Endothelial cell of umbilical vein (primary cell): ENCODE measurements around the gene CCDC12. TPM values are rescaled to one million over a fixed set of nuclear protein-coding genes. Genes with fewer than 3 reads are reported as not detected.

ENCODE experiments used
- BruUV-seq: library from RNA; stranded (reverse); fragments of 400-500 nt; replicated peaks from 2 replicates; lab custom pipeline; 2021; lab: Mats Ljungman, UMichigan
- CTCF ChIA-PET: fragments of 300-600, 350-600 bp; sonication (Branson Sonifier 250); formaldehyde crosslinking; loops from one replicate; lab custom pipeline; 2021; ENCODE audit warnings: antibody characterized with exemption, inconsistent platforms; lab: Charles Lee
- POLR2A ChIA-PET: fragments of 300-600, 350-600 bp; sonication (Branson Sonifier 250); formaldehyde crosslinking; loops from one replicate; lab custom pipeline; 2021; ENCODE audit warnings: antibody characterized with exemption, inconsistent platforms; lab: Charles Lee
- DNase-seq: peaks from one replicate; pipeline ENCODE4 v3.0.0-alpha.2; 2011; ENCODE audit warnings: low read depth, low spot score
- FAIRE-seq: peaks from 2 replicates; lab custom pipeline; 2011; peaks lifted over from hg19 to GRCh38; lab: Jason Lieb, UNC
- H2AFZ ChIP-seq: 2 replicates; pipeline ENCODE4 v1.6.0; 2012; ENCODE audit warnings: low read depth, low read length, control low read depth, inconsistent platforms
- H3K27ac ChIP-seq: 2 replicates; pipeline ENCODE4 v1.5.1; 2011; ENCODE audit warnings: low read depth, mild to moderate bottlenecking, control low read depth, low read length, moderate library complexity; ENCODE audit not compliant: insufficient read depth
- H3K27me3 ChIP-seq, 2 experiments: 2 replicates each; pipeline versions ENCODE4 v1.6.0 to v1.6.1; 2011; ENCODE audit warnings: low read length in 2 of 2, mixed read lengths in 1 of 2; ENCODE audit not compliant: control insufficient read depth in 2 of 2, insufficient read depth in 2 of 2
- H3K36me3 ChIP-seq, 2 experiments: 2 replicates in 1 of 2; 3 replicates in 1 of 2; pipeline ENCODE4 v1.5.1; 2011; ENCODE audit warnings: low read length in 2 of 2, mild to moderate bottlenecking in 1 of 2, moderate library complexity in 1 of 2; ENCODE audit not compliant: control insufficient read depth in 2 of 2, insufficient read depth in 2 of 2; ENCODE audit errors: extremely low read depth in 1 of 2
- H3K4me1 ChIP-seq: 3 replicates; pipeline ENCODE4 v1.5.1; 2011; ENCODE audit warnings: mild to moderate bottlenecking, low read length; ENCODE audit not compliant: control insufficient read depth, insufficient read depth; ENCODE audit errors: extremely low read depth
- H3K4me2 ChIP-seq: 2 replicates; pipeline ENCODE4 v1.6.1; 2011; ENCODE audit warnings: low read length, control low read depth, mixed read lengths; ENCODE audit not compliant: insufficient read depth
- H3K4me3 ChIP-seq, 3 experiments: fragments of 200-600 bp in 1 of 3; sonication (generic), shearing (Covaris generic) in 1 of 3; replicated peaks in 1 of 3; 2 replicates each; pipeline ENCODE4 v1.5.1; 2011 to 2016; ENCODE audit warnings: control low read depth in 3 of 3, low read length in 3 of 3, mild to moderate bottlenecking in 2 of 3, inconsistent platforms in 1 of 3, low read depth in 1 of 3, moderate library complexity in 1 of 3; ENCODE audit not compliant: insufficient read depth in 1 of 3
- H3K79me2 ChIP-seq: 2 replicates; pipeline ENCODE4 v1.6.0; 2012; ENCODE audit warnings: low read length, inconsistent platforms; ENCODE audit not compliant: control insufficient read depth, insufficient read depth
- H3K9ac ChIP-seq: replicated peaks from 2 replicates; pipeline ENCODE3; 2011; ENCODE audit warnings: low read length, control low read depth; ENCODE audit not compliant: insufficient read depth; ENCODE audit errors: extremely low read depth
- H3K9me1 ChIP-seq: replicated peaks from 3 replicates; pipeline ENCODE4 v1.6.0; 2011; ENCODE audit warnings: mild to moderate bottlenecking, low read length; ENCODE audit not compliant: control insufficient read depth, insufficient read depth; ENCODE audit errors: extremely low read depth
- H3K9me3 ChIP-seq: replicated peaks from 2 replicates; pipeline ENCODE4 v1.5.1; 2012; ENCODE audit warnings: low read length, inconsistent platforms; ENCODE audit not compliant: control insufficient read depth, insufficient read depth
- H4K20me1 ChIP-seq: replicated peaks from 2 replicates; pipeline ENCODE3; 2011; ENCODE audit warnings: mild to moderate bottlenecking, low read length; ENCODE audit not compliant: control insufficient read depth, insufficient read depth; ENCODE audit errors: extremely low read depth
- EZH2 ChIP-seq: IDR thresholded peaks from 2 replicates; pipeline ENCODE4 v1.6.1; 2012; ENCODE audit warnings: borderline replicate concordance, low read depth, mild to moderate bottlenecking, moderate library complexity, low read length, inconsistent platforms; ENCODE audit not compliant: severe bottlenecking
- FOS ChIP-seq: IDR thresholded peaks from 2 replicates; pipeline ENCODE4 v1.6.1; 2011; ENCODE audit warnings: mild to moderate bottlenecking, low read length, moderate library complexity, borderline replicate concordance; ENCODE audit not compliant: insufficient read depth
- GATA2 ChIP-seq: IDR thresholded peaks from 2 replicates; pipeline ENCODE4 v1.7.0; 2011; ENCODE audit warnings: low read depth, mild to moderate bottlenecking, moderate library complexity, mixed read lengths, low read length; ENCODE audit not compliant: insufficient read length, insufficient read depth
- JUN ChIP-seq: IDR thresholded peaks from 2 replicates; pipeline ENCODE4 v1.6.1; 2011; ENCODE audit warnings: borderline replicate concordance, low read depth; ENCODE audit not compliant: insufficient read length, insufficient read depth
- MYC ChIP-seq: IDR thresholded peaks from one replicate; pipeline ENCODE4 v1.6.1; 2011; ENCODE audit warnings: mild to moderate bottlenecking, low read depth, low read length
- dilution Hi-C: fragments of 300-500 bp; cut with MboI; formaldehyde crosslinking; loops from one replicate; pipeline ENCODE4 v1.15.0; 2019; ENCODE audit warnings: low sequenced_read_pairs; ENCODE audit not compliant: extremely low pct_ligation_motif_present
- intact Hi-C: fragments of 100-400 bp; cut with micrococcal nuclease; formaldehyde crosslinking; loops from one replicate; pipeline ENCODE4 v1.10.0; 2022
- polyA plus RNA-seq, 4 experiments: library from polyadenylated mRNA; depleted of rRNA in 3 of 4; stranded (reverse) in 3 of 4; unstranded in 1 of 4; fragments of >200 nt; gene quantifications; 2 replicates each; pipeline versions ENCODE4 v1.2.1 to v1.2.3, GENCODE V29; 2011 to 2012; ENCODE audit warnings: missing spikeins in 1 of 4
- total RNA-seq: library from RNA; stranded (reverse); gene quantifications from 2 replicates; pipeline ENCODE4 v1.2.3, GENCODE V29; 2021
- TF ChIP-seq, protein P1 (sequence below): IDR thresholded peaks from 2 replicates; pipeline ENCODE4 v1.6.1; 2011; ENCODE audit not compliant: insufficient read depth, insufficient read length
- TF ChIP-seq, protein P2 (sequence below), 2 donors: IDR thresholded peaks; 1 replicate in 1 of 2; 2 replicates in 1 of 2; pipeline ENCODE4 v1.5.1; 2011; ENCODE audit warnings: low read length in 2 of 2, mild to moderate bottlenecking in 2 of 2, moderate library complexity in 2 of 2, control low read depth in 1 of 2, inconsistent platforms in 1 of 2, low read depth in 1 of 2; ENCODE audit not compliant: insufficient read depth in 1 of 2; ENCODE audit errors: extremely low read depth in 1 of 2

CCDC12 gene
- total and polyA plus RNA-seq, 2 donors (not counting 3 experiments of a cell fraction or from before 2014, with no cell fraction given), result 35.1 to 50.5 TPM

DNA sequence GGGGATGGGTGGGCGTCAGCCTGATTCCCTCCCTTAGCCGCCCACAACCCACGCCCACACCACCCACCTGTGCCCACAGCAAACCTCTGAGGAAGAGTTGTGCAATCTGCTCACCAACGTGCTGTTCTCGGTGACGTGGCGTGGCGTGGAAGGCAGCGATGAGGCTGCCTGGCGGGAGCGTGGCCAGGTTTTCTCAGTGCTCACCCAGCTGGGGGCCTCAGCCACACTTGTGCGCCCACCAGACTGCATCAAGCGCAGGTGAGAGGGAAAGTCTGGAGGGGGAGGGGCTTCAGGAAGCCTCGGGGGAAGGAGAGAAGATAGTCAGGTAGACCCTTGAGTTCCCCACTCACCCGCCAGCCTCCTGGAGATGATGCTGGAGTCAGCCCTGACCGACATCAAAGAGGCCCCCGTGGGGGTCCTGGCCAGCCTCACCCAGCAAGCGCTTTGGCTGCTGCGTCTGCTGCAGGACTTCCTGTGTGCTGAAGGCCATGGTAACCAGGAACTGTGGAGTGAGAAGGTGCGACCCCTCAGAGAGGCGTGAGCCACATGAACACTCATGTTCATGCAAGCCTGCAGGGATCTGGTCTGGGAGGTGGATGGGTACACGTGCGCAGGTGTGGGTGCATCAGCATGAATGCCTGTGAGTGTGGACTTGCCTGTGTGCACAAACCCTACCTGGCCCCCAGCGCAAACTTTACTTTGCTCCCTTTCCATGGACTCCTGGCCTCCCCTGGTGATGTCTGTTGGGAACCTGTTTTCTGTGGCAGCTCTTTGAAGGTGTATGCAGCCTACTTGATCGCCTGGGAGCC, 24.6 kb upstream of the CCDC12 start:
- Histone ChIP-seq H3K4me2 (no peak overlapping the region), H3K4me1 (no peaks in the 10 kb centered on the region), H2AFZ (no peak overlapping the region), H3K9me1 (no peaks in the 10 kb centered on the region), H3K79me2 (no peaks in the 10 kb centered on the region), H3K9ac (no peak overlapping the region), H3K27me3 (no peaks in the 10 kb centered on the region), H3K4me3 (no peak overlapping the region), H3K27ac (no peak overlapping the region), H3K9me3 (no peaks in the 10 kb centered on the region), H4K20me1 (no peaks in the 10 kb centered on the region), H3K36me3 (peaks cover 2 to 48% of the 10 kb centered on the region in 2 experiments)
- FAIRE-seq, result no peak
- no TSS peak for BruUV-seq
- intact Hi-C loops, result no loop called here
- ChIA-PET POLR2A (no interaction called here), CTCF (interaction anchor here (0.9 to 4.8 kb wide), 2 partner anchors 78 kb away, joined by 3 to 50 read pairs; no protein-coding TSS in a partner anchor)
- DNase-seq, result no peak
- dilution Hi-C loops, result no loop called here
- TF ChIP-seq FOS (no peak), MYC (no peak), GATA2 (no peak), EZH2 (no peak), JUN (no peak)
- TF ChIP-seq, protein P1, sequence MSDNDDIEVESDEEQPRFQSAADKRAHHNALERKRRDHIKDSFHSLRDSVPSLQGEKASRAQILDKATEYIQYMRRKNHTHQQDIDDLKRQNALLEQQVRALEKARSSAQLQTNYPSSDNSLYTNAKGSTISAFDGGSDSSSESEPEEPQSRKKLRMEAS, result no peak
- TF ChIP-seq, protein P2, sequence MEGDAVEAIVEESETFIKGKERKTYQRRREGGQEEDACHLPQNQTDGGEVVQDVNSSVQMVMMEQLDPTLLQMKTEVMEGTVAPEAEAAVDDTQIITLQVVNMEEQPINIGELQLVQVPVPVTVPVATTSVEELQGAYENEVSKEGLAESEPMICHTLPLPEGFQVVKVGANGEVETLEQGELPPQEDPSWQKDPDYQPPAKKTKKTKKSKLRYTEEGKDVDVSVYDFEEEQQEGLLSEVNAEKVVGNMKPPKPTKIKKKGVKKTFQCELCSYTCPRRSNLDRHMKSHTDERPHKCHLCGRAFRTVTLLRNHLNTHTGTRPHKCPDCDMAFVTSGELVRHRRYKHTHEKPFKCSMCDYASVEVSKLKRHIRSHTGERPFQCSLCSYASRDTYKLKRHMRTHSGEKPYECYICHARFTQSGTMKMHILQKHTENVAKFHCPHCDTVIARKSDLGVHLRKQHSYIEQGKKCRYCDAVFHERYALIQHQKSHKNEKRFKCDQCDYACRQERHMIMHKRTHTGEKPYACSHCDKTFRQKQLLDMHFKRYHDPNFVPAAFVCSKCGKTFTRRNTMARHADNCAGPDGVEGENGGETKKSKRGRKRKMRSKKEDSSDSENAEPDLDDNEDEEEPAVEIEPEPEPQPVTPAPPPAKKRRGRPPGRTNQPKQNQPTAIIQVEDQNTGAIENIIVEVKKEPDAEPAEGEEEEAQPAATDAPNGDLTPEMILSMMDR (IDR thresholded peaks at IDR 0.05; ENCODE audit: extremely low read depth in 1 of 2, insufficient read depth in 1 of 2, low read depth in 1 of 2, low read length in 2 of 2), result no peak
